ENCODE measurements around the gene GNG13.
"Not testable (repeated sequence)": the region's sequence is repeated elsewhere in the genome, so short reads cannot be mapped to it uniquely, and the experiment has no call there.

The GNG13 gene

GRCh38 chr16:766008-766819, 34.3 kb downstream of the GNG13 start:
- intact Hi-C loops (cut with DNase I), result no loop called here
- no peak for DNase-seq

GRCh38 chr16:765488-765865, 35.1 kb downstream of the GNG13 start:
- DNase-seq, result no peak
- intact Hi-C loops (cut with DNase I), result no loop called here

- DNase-seq, result no peak
- intact Hi-C loops (cut with DNase I), result no loop called here
Measured at GRCh38 chr16:764848-765487, 35.6 kb downstream of the GNG13 start.

- no peak for DNase-seq
- intact Hi-C loops (cut with DNase I), result no loop called here
Measured at GRCh38 chr16:764184-764750, 36.3 kb downstream of the GNG13 start.

- intact Hi-C loops (cut with DNase I), result no loop called here
- no peak for DNase-seq
Measured at GRCh38 chr16:763369-764183, 37.0 kb downstream of the GNG13 start.

GRCh38 chr16:762595-763268, 37.8 kb downstream of the GNG13 start:
- no peak for DNase-seq
- intact Hi-C loops (cut with DNase I), result no loop called here

GRCh38 chr16:761625-762513, 38.7 kb downstream of the GNG13 start:
- intact Hi-C loops (cut with DNase I), result no loop called here

GRCh38 chr16:760545-761343, 39.8 kb downstream of the GNG13 start, which contains the start of gene MSLN:
Gene MSLN (plus strand): TSS chr16:760734. CDS start chr16:762681, 1,947 bp downstream.
- intact Hi-C loops (cut with DNase I), result no loop called here
- DNase-seq, result no peak

More at GRCh38 chr16:761625-762513, 38.7 kb downstream of the GNG13 start:
- DNase-seq, result no peak

- DNase-seq, result no peak
- intact Hi-C loops (cut with DNase I), result no loop called here
Measured at GRCh38 chr16:760065-760464, 40.5 kb downstream of the GNG13 start.

- DNase-seq, result no peak
- intact Hi-C loops (cut with DNase I), result no loop called here
Measured at GRCh38 chr16:759110-759910, 41.2 kb downstream of the GNG13 start.

- intact Hi-C loops (cut with DNase I), result no loop called here
- DNase-seq, result no peak
Measured at GRCh38 chr16:756428-756827, 44.1 kb downstream of the GNG13 start.

- DNase-seq, result no peak
- intact Hi-C loops (cut with DNase I), result no loop called here
Measured at GRCh38 chr16:754656-755055, 45.9 kb downstream of the GNG13 start.

GRCh38 chr16:754121-754607, 46.4 kb downstream of the GNG13 start:
- intact Hi-C loops (cut with DNase I), result not testable (repeated sequence)

GRCh38 chr16:752007-752312, 48.6 kb downstream of the GNG13 start:
- intact Hi-C loops (cut with DNase I), result no loop called here
- no peak for DNase-seq

More at GRCh38 chr16:754121-754607, 46.4 kb downstream of the GNG13 start:
- not testable (repeated sequence) for DNase-seq

- intact Hi-C loops (cut with DNase I), result no loop called here
- peak in 9 of 10 donors; percentile 40 to 95 (median 71) for DNase-seq
Measured at GRCh38 chr16:751152-752006, 49.2 kb downstream of the GNG13 start.

- no peak for DNase-seq
- intact Hi-C loops (cut with DNase I), result no loop called here
Measured at GRCh38 chr16:750485-750884, 50.0 kb downstream of the GNG13 start.

- intact Hi-C loops (cut with DNase I), result no loop called here
- no peak for DNase-seq
Measured at GRCh38 chr16:749010-749409, 51.5 kb downstream of the GNG13 start.
